ENCODE data around the gene SLCO2B1.

The SLCO2B1 gene

GRCh38 chr11:75203641-75204011, 52.7 kb downstream of the SLCO2B1 start:
- Histone ChIP-seq H4K20me1 (peaks cover 0 to 22% (median 0%) of the 10 kb centered on the region in 11 experiments; a peak in 4 of 22 replicates), H3K9me3 (replicated peaks in 1 of 11) (no peaks in the 10 kb centered on the region), H3K4me2 (peak overlapping the region in 3 of 11 experiments; percentile 24 to 38 (median 25); a peak in 4 of 22 replicates), H3K36me3 (peaks cover 0 to 79% (median 0%) of the 10 kb centered on the region in 11 experiments; a peak in 5 of 22 replicates), H3K4me3 (no peak overlapping the region), H3K4me1 (peaks cover 0 to 87% (median 14%) of the 10 kb centered on the region in 10 experiments; a peak in 15 of 20 replicates), H3K9ac (peak overlapping the region in 1 of 11 experiments; percentile 2; a peak in 1 of 22 replicates), H3K27me3 (no peaks in the 10 kb centered on the region), H3K27ac (no peak overlapping the region)
- TF ChIP-seq Cebpa-rat (IDR thresholded peaks at IDR 0.05): no peak

- H3K27me3 ChIP-seq: no peaks in the 10 kb centered on the region; a peak in 1 of 22 replicates
- H3K4me1 ChIP-seq: peaks cover 0 to 87% (median 14%) of the 10 kb centered on the region in 10 experiments; a peak in 15 of 20 replicates
- H3K36me3 ChIP-seq: peaks cover 0 to 74% (median 0%) of the 10 kb centered on the region in 11 experiments; a peak in 4 of 22 replicates
- peaks cover 0 to 20% (median 0%) of the 10 kb centered on the region in 11 experiments; a peak in 4 of 22 replicates for H4K20me1 ChIP-seq
- peak overlapping the region in 1 of 11 experiments; percentile 9; a peak in 1 of 22 replicates for H3K27ac ChIP-seq
- H3K4me3 ChIP-seq: no peak overlapping the region
- peak overlapping the region in 2 of 11 experiments; percentile 2 to 40; a peak in 2 of 22 replicates for H3K9ac ChIP-seq
- H3K4me2 ChIP-seq: peak overlapping the region in 4 of 11 experiments; percentile 21 to 38 (median 24); a peak in 7 of 22 replicates
- no peak for TF ChIP-seq Cebpa-rat (IDR thresholded peaks at IDR 0.05)
- no peaks in the 10 kb centered on the region for H3K9me3 ChIP-seq (replicated peaks in 1 of 11)
These were observed 53.2 kb downstream of the SLCO2B1 start for GRCh38 chr11:75204012-75204674.

DNA sequence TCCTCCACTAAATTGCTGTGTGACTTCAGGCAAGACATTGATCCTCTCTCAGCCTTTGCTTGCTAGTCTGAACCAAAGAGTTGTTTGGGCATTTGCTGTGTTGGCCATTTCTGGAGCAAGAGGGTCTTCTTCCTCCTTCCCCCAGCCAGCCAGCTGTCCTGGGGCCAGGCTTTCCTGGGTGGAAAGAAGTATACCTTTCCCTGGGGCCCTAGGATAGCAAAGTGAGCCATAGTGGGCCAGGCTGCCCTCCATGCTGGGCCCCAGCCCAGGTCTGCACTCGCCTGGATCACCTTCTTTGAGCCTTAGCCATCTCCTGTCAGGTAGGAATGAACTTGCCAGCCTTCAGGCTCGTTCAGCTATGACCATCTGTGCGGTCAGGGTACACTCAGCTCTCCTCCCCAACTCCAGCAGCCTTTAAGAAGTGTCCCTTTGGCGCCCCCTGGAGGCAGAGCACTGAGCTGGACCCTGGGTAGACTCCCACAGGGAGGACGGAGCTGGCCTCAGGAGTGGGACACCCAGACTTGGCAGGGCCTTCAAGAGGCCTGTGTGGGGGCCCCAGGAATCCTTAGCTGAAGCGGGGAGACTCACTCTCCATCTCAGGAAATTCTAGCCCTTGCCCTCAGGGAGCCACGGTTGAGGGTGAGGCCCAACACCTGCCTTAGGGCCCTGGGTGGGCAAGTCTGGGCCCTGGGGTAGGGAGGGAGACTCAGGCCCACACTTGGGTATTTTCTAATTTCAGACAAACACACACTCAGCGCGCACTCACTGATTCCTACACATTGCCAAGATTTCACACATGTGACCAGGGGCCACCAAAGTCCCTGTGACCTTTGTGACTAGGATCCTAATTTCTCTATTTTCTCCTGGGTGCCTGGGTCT, 54.0 kb downstream of the SLCO2B1 start:
- peaks cover 0 to 15% (median 0%) of the 10 kb centered on the region in 11 experiments; a peak in 4 of 22 replicates for H4K20me1 ChIP-seq
- peaks cover 0 to 66% (median 0%) of the 10 kb centered on the region in 11 experiments; a peak in 4 of 22 replicates for H3K36me3 ChIP-seq
- no peaks in the 10 kb centered on the region for H3K9me3 ChIP-seq (replicated peaks in 1 of 11)
- H3K27ac ChIP-seq: peak overlapping the region in 1 of 11 experiments; percentile 9; a peak in 1 of 22 replicates
- H3K27me3 ChIP-seq: no peaks in the 10 kb centered on the region; a peak in 1 of 22 replicates
- H3K4me1 ChIP-seq: peaks cover 0 to 81% (median 12%) of the 10 kb centered on the region in 10 experiments; a peak in 15 of 20 replicates
- TF ChIP-seq Cebpa-rat (IDR thresholded peaks at IDR 0.05): no peak
- H3K4me2 ChIP-seq: peak overlapping the region in 5 of 11 experiments; percentile 21 to 43 (median 25); a peak in 9 of 22 replicates
- H3K9ac ChIP-seq: peak overlapping the region in 2 of 11 experiments; percentile 2 to 40; a peak in 2 of 22 replicates
- H3K4me3 ChIP-seq: no peak overlapping the region

DNA sequence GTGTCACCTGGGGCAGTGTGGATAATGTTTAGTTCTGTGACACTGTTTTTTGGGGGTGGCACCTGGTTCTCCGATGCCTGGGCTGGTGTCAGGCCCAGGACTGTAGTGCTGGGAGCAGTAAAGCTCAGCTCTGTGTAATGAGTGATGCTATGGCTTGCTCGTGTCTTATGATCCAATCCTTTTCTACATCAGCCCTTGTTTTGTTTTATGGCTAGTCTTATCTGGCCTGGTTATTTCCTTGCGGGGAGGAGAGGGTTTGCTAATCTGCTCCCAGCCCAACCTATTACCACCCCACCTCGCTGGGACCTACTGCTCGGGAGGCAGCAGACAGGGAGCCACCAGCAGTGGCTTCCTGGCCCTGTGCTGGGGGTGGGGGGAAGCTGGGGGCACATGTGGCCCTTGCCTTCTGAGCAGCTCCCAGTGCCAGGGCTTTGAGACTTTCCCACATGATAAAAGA, 54.7 kb downstream of the SLCO2B1 start:
- Histone ChIP-seq H3K4me2 (no peak overlapping the region), H3K9me3 (replicated peaks in 1 of 11) (no peaks in the 10 kb centered on the region), H3K4me1 (peaks cover 0 to 74% (median 11%) of the 10 kb centered on the region in 10 experiments; a peak in 15 of 20 replicates), H3K36me3 (peaks cover 0 to 60% (median 0%) of the 10 kb centered on the region in 11 experiments; a peak in 4 of 22 replicates), H3K27me3 (no peaks in the 10 kb centered on the region; a peak in 1 of 22 replicates), H3K27ac (no peak overlapping the region), H3K9ac (no peak overlapping the region), H4K20me1 (peaks cover 0 to 15% (median 0%) of the 10 kb centered on the region in 11 experiments; a peak in 4 of 22 replicates), H3K4me3 (no peak overlapping the region)
- TF ChIP-seq Cebpa-rat (IDR thresholded peaks at IDR 0.05): no peak

DNA sequence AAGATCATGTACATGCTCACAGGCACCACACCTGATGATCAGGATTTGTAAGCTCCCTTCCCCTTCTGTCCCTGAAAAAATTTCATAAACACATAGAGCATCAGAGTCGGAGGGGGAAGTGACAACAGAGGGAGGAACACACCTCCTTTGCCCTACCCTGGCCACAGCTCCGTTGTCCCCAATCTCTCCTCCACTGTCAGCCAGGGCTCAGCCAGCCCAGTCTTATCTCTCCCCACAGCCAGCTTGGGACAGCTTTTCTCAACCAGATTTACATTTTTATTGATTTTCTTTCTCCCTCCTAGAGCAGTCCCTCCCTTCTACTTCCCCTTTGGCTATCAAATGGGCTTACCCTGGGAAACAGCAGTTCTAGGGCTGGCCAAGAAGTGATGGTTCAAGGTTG, 57.5 kb downstream of the SLCO2B1 start:
- H3K36me3 ChIP-seq: peaks cover 0 to 31% (median 0%) of the 10 kb centered on the region in 11 experiments; a peak in 4 of 22 replicates
- no peak overlapping the region; a peak in 1 of 22 replicates for H3K27ac ChIP-seq
- H3K27me3 ChIP-seq: no peaks in the 10 kb centered on the region; a peak in 1 of 22 replicates
- H3K9me3 ChIP-seq (replicated peaks in 1 of 11): no peaks in the 10 kb centered on the region
- H3K4me3 ChIP-seq: no peak overlapping the region
- peak overlapping the region in 2 of 11 experiments; percentile 1 to 35; a peak in 3 of 22 replicates for H3K4me2 ChIP-seq
- TF ChIP-seq Cebpa-rat (IDR thresholded peaks at IDR 0.05): no peak
- H3K9ac ChIP-seq: no peak overlapping the region
- H3K4me1 ChIP-seq: peaks cover 0 to 46% (median 6%) of the 10 kb centered on the region in 10 experiments; a peak in 13 of 20 replicates
- H4K20me1 ChIP-seq: peaks cover 0 to 15% (median 0%) of the 10 kb centered on the region in 11 experiments; a peak in 4 of 22 replicates

DNA sequence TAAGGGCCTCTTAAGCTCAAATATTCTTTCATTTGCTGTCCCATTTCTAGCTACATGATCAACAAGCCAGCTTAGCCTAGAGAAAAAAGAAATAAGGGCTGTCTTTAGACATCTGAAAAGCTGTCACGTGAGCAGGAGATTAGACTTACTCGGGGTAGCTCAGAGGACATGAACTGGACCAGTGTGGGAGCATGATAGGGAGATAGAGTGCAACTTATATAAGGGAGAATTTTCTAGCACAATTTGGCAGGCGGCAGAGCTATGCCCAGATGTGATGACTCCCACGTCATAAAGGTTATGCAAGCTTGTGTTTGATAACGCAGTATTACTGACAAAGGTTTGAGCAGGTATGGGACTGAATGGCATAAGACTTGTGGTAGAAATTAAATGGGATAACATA, 61.5 kb downstream of the SLCO2B1 start:
- no peak for TF ChIP-seq Cebpa-rat (IDR thresholded peaks at IDR 0.05)
- no peaks in the 10 kb centered on the region for H3K36me3 ChIP-seq
- H3K4me2 ChIP-seq: no peak overlapping the region
- no peaks in the 10 kb centered on the region; a peak in 1 of 22 replicates for H3K27me3 ChIP-seq
- H3K4me1 ChIP-seq: peaks cover 0 to 19% (median 0%) of the 10 kb centered on the region in 10 experiments; a peak in 4 of 20 replicates
- no peak overlapping the region for H3K27ac ChIP-seq
- H4K20me1 ChIP-seq: peaks cover 0 to 12% (median 0%) of the 10 kb centered on the region in 11 experiments; a peak in 4 of 22 replicates
- H3K9ac ChIP-seq: no peak overlapping the region
- no peak overlapping the region for H3K4me3 ChIP-seq
- no peaks in the 10 kb centered on the region for H3K9me3 ChIP-seq (replicated peaks in 1 of 11)

DNA sequence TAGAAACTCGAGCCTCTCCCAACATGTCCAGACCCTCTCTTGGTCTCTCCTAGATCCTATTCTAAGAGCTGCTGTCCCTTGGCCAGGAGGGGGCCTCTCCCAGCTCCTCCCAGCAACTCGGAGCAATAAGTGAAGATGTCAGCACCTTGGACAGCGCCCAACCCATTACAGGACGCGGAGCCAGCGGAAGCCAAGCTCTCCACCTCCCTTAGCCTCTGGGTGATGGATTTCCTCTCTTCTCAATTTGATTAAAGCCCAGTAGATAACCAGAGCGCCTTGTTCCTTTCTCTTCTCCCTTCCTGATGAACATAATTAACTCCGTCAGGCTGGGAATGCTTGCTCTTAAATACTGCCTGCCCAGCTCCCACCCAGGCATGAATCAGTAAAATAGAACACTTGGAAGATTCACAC, 63.5 kb downstream of the SLCO2B1 start:
- no peak overlapping the region for H3K4me3 ChIP-seq
- H4K20me1 ChIP-seq: peaks cover 0 to 7% (median 0%) of the 10 kb centered on the region in 11 experiments; a peak in 4 of 22 replicates
- no peak overlapping the region for H3K4me2 ChIP-seq
- no peak overlapping the region for H3K9ac ChIP-seq
- H3K27ac ChIP-seq: no peak overlapping the region
- H3K27me3 ChIP-seq: no peaks in the 10 kb centered on the region; a peak in 1 of 22 replicates
- H3K4me1 ChIP-seq: no peaks in the 10 kb centered on the region
- no peaks in the 10 kb centered on the region for H3K36me3 ChIP-seq
- TF ChIP-seq Cebpa-rat (IDR thresholded peaks at IDR 0.05): no peak
- no peaks in the 10 kb centered on the region for H3K9me3 ChIP-seq (replicated peaks in 1 of 11)

- Histone ChIP-seq H3K4me1 (no peaks in the 10 kb centered on the region), H3K4me3 (no peak overlapping the region), H4K20me1 (peaks cover 0 to 7% (median 0%) of the 10 kb centered on the region in 11 experiments; a peak in 3 of 22 replicates), H3K9me3 (replicated peaks in 1 of 11) (no peaks in the 10 kb centered on the region), H3K27me3 (no peaks in the 10 kb centered on the region), H3K27ac (no peak overlapping the region), H3K36me3 (no peaks in the 10 kb centered on the region), H3K4me2 (no peak overlapping the region), H3K9ac (no peak overlapping the region)
- TF ChIP-seq Cebpa-rat (IDR thresholded peaks at IDR 0.05): no peak
These were observed 63.9 kb downstream of the SLCO2B1 start for GRCh38 chr11:75214843-75215242.
